Trophoblast cell (in vitro differentiated cells and primary cell): ENCODE results near the gene GLP2R.

Experiments
- DNase-seq, 2 donors: peaks; one replicate each; pipeline ENCODE4 v3.0.0-alpha.2; 2016
- H2AFZ ChIP-seq: 2 replicates; pipeline ENCODE4 v1.6.1; 2013; ENCODE audit warnings: low read length, moderate library complexity, mild to moderate bottlenecking; ENCODE audit not compliant: insufficient read depth, poor library complexity
- H2AK5ac ChIP-seq: 2 replicates; pipeline ENCODE4 v1.6.1; 2013; ENCODE audit warnings: mild to moderate bottlenecking, low read length
- H2BK120ac ChIP-seq: 2 replicates; pipeline ENCODE4 v1.6.1; 2013; ENCODE audit warnings: low read length, mild to moderate bottlenecking, moderate library complexity; ENCODE audit not compliant: insufficient read depth, poor library complexity
- H2BK12ac ChIP-seq: 2 replicates; pipeline ENCODE4 v1.6.1; 2013; ENCODE audit warnings: mild to moderate bottlenecking, low read length, moderate library complexity
- H2BK5ac ChIP-seq: 2 replicates; pipeline ENCODE4 v1.6.1; 2013; ENCODE audit warnings: low read length, low read depth, moderate library complexity, mild to moderate bottlenecking; ENCODE audit not compliant: poor library complexity
- H3K14ac ChIP-seq: 2 replicates; pipeline ENCODE4 v1.6.1; 2013; ENCODE audit warnings: mild to moderate bottlenecking, low read length
- H3K18ac ChIP-seq: 2 replicates; pipeline ENCODE4 v1.6.1; 2013; ENCODE audit warnings: mild to moderate bottlenecking, low read length
- H3K23ac ChIP-seq: 2 replicates; pipeline ENCODE4 v1.6.1; 2013; ENCODE audit warnings: low read length
- H3K27ac ChIP-seq: 2 replicates; pipeline ENCODE4 v1.5.1; 2013; ENCODE audit warnings: low read depth, mild to moderate bottlenecking, inconsistent platforms, low read length, moderate library complexity
- H3K27me3 ChIP-seq: 2 replicates; pipeline ENCODE4 v1.6.1; 2013; ENCODE audit warnings: inconsistent platforms, mild to moderate bottlenecking, low read length, moderate library complexity; ENCODE audit not compliant: insufficient read depth
- H3K36me3 ChIP-seq, 2 experiments: 1 replicate in 1 of 2; 2 replicates in 1 of 2; pipeline ENCODE4 v1.6.1; 2013; ENCODE audit warnings: low read length in 2 of 2, mild to moderate bottlenecking in 2 of 2, moderate library complexity in 1 of 2; ENCODE audit not compliant: insufficient read depth in 2 of 2, control insufficient read depth in 1 of 2
- H3K4ac ChIP-seq: 2 replicates; pipeline ENCODE4 v1.6.1; 2013; ENCODE audit warnings: low read depth, mild to moderate bottlenecking, low read length, moderate library complexity
- H3K4me1 ChIP-seq, 2 experiments: 1 replicate in 1 of 2; 2 replicates in 1 of 2; pipeline ENCODE4 v1.6.1; 2013; ENCODE audit warnings: low read length in 2 of 2, mild to moderate bottlenecking in 2 of 2, moderate library complexity in 1 of 2; ENCODE audit not compliant: insufficient read depth in 2 of 2, control insufficient read depth in 1 of 2
- H3K4me2 ChIP-seq: 2 replicates; pipeline ENCODE4 v1.6.1; 2013; ENCODE audit warnings: inconsistent platforms, mild to moderate bottlenecking, low read length, moderate library complexity
- H3K4me3 ChIP-seq: 2 replicates; pipeline ENCODE4 v1.5.1; 2013; ENCODE audit warnings: mild to moderate bottlenecking, low read depth, low read length, inconsistent platforms
- H3K79me1 ChIP-seq: one replicate; pipeline ENCODE4 v1.6.1; 2013; ENCODE audit warnings: low read length
- H3K79me2 ChIP-seq: 2 replicates; pipeline ENCODE4 v1.6.1; 2013; ENCODE audit warnings: low read length, mild to moderate bottlenecking; ENCODE audit not compliant: control insufficient read depth, insufficient read depth, poor library complexity
- H3K9ac ChIP-seq: 2 replicates; pipeline ENCODE4 v1.6.1; 2013; ENCODE audit warnings: mild to moderate bottlenecking, low read length
- H3K9me3 ChIP-seq: 2 replicates; pipeline ENCODE4 v1.6.1; 2013; ENCODE audit warnings: low read depth, mild to moderate bottlenecking, control low read depth, inconsistent platforms, low read length; ENCODE audit not compliant: insufficient read depth
- H4K12ac ChIP-seq: 2 replicates; pipeline ENCODE4 v1.6.1; 2013; ENCODE audit warnings: low read depth, mild to moderate bottlenecking, low read length, moderate library complexity
- H4K8ac ChIP-seq: 2 replicates; pipeline ENCODE4 v1.6.1; 2013; ENCODE audit warnings: low read depth, mild to moderate bottlenecking, low read length, moderate library complexity
- H4K91ac ChIP-seq: one replicate; pipeline ENCODE4 v1.6.1; 2013; ENCODE audit warnings: low read depth, mild to moderate bottlenecking, low read length, moderate library complexity
- WGBS: extraction: QIAGEN DNeasy Blood & Tissue Kit; methylation state at CpG from one replicate; pipeline ENCODE4 v1.1.7; 2013; ENCODE audit warnings: missing lambda C conversion rate; ENCODE audit not compliant: insufficient read length, insufficient coverage; ENCODE audit errors: extremely low coverage; 5-methylcytosine and 5-hydroxymethylcytosine counted together

The GLP2R gene

GRCh38 chr17:9886141-9886930, 60.6 kb downstream of the GLP2R start:
- Histone ChIP-seq H3K4ac (no peak overlapping the region), H3K4me2 (no peak overlapping the region), H3K14ac (no peak overlapping the region), H3K23ac (no peak overlapping the region), H3K79me2 (no peaks in the 10 kb centered on the region), H2AK5ac (no peak overlapping the region), H3K79me1 (no peaks in the 10 kb centered on the region), H3K4me1 (no peaks in the 10 kb centered on the region), H2BK120ac (no peak overlapping the region), H4K91ac (no peak overlapping the region), H3K36me3 (no peaks in the 10 kb centered on the region), H3K4me3 (no peak overlapping the region), H4K8ac (no peak overlapping the region), H3K9me3 (no peaks in the 10 kb centered on the region), H3K27me3 (no peaks in the 10 kb centered on the region), H3K27ac (no peak overlapping the region), H3K9ac (no peak overlapping the region), H4K12ac (no peak overlapping the region), H2BK5ac (no peak overlapping the region), H3K18ac (no peak overlapping the region), H2AFZ (no peak overlapping the region), H2BK12ac (no peak overlapping the region)
- DNase-seq: no peak
- WGBS: no CpG with 5 or more reads among the region's 5 CpGs

GRCh38 chr17:9887508-9887907, 61.8 kb downstream of the GLP2R start:
- Histone ChIP-seq H3K79me2 (no peaks in the 10 kb centered on the region), H3K4me3 (no peak overlapping the region)

GRCh38 chr17:9890124-9890523, 64.4 kb downstream of the GLP2R start:
- Histone ChIP-seq H2BK120ac (no peak overlapping the region), H3K9ac (no peak overlapping the region), H3K27me3 (no peaks in the 10 kb centered on the region), H3K36me3 (no peaks in the 10 kb centered on the region), H3K23ac (no peak overlapping the region), H4K91ac (no peak overlapping the region), H2BK5ac (no peak overlapping the region), H3K4ac (no peak overlapping the region), H4K12ac (no peak overlapping the region), H3K4me3 (no peak overlapping the region), H2AK5ac (no peak overlapping the region), H3K4me1 (no peaks in the 10 kb centered on the region), H3K14ac (no peak overlapping the region), H3K9me3 (peaks cover 3% of the 10 kb centered on the region), H2AFZ (no peak overlapping the region), H3K4me2 (no peak overlapping the region), H3K79me1 (no peaks in the 10 kb centered on the region), H3K18ac (no peak overlapping the region), H3K79me2 (no peaks in the 10 kb centered on the region), H3K27ac (no peak overlapping the region), H4K8ac (no peak overlapping the region), H2BK12ac (no peak overlapping the region)
- DNase-seq: peak in 1 of 2 donors; percentile 36
- WGBS: no CpG with 5 or more reads among the region's 2 CpGs

More at GRCh38 chr17:9887508-9887907, 61.8 kb downstream of the GLP2R start:
- H4K91ac ChIP-seq: no peak overlapping the region
- no peak overlapping the region for H3K9ac ChIP-seq
- no peak overlapping the region for H2BK5ac ChIP-seq
- no peak overlapping the region for H3K23ac ChIP-seq
- H4K8ac ChIP-seq: no peak overlapping the region
- no peak overlapping the region for H3K14ac ChIP-seq
- no peak overlapping the region for H2BK12ac ChIP-seq
- WGBS: no CpG with 5 or more reads among the region's 8 CpGs
- H3K79me1 ChIP-seq: no peaks in the 10 kb centered on the region
- H2AFZ ChIP-seq: no peak overlapping the region
- no peak overlapping the region for H4K12ac ChIP-seq
- DNase-seq: no peak
- no peak overlapping the region for H2AK5ac ChIP-seq
- H3K9me3 ChIP-seq: no peaks in the 10 kb centered on the region
- no peak overlapping the region for H3K18ac ChIP-seq
- H2BK120ac ChIP-seq: no peak overlapping the region
- H3K27me3 ChIP-seq: no peaks in the 10 kb centered on the region
- no peak overlapping the region for H3K27ac ChIP-seq
- no peak overlapping the region for H3K4me2 ChIP-seq
- H3K4ac ChIP-seq: no peak overlapping the region
- no peaks in the 10 kb centered on the region for H3K36me3 ChIP-seq
- no peaks in the 10 kb centered on the region for H3K4me1 ChIP-seq

GRCh38 chr17:9893411-9894012, 67.8 kb downstream of the GLP2R start:
- no peak overlapping the region for H3K4me3 ChIP-seq
- H4K91ac ChIP-seq: no peak overlapping the region
- H2BK120ac ChIP-seq: no peak overlapping the region
- no peak overlapping the region for H2BK5ac ChIP-seq
- H2BK12ac ChIP-seq: no peak overlapping the region
- no peak overlapping the region for H3K14ac ChIP-seq
- no peak overlapping the region for H3K23ac ChIP-seq
- no peak overlapping the region for H3K18ac ChIP-seq
- no peaks in the 10 kb centered on the region for H3K36me3 ChIP-seq
- H3K79me2 ChIP-seq: no peaks in the 10 kb centered on the region
- no peak overlapping the region for H2AK5ac ChIP-seq
- H3K27me3 ChIP-seq: no peaks in the 10 kb centered on the region
- no peak overlapping the region for H4K8ac ChIP-seq
- H4K12ac ChIP-seq: no peak overlapping the region
- no peak overlapping the region for H2AFZ ChIP-seq
- no peak for DNase-seq
- H3K9me3 ChIP-seq: peaks cover 3% of the 10 kb centered on the region
- H3K9ac ChIP-seq: no peak overlapping the region
- no peak overlapping the region for H3K4me2 ChIP-seq
- H3K4me1 ChIP-seq: no peaks in the 10 kb centered on the region
- no peak overlapping the region for H3K27ac ChIP-seq
- H3K4ac ChIP-seq: no peak overlapping the region
- no peaks in the 10 kb centered on the region for H3K79me1 ChIP-seq
- WGBS: no CpG with 5 or more reads among the region's 3 CpGs
